Common myeloid progenitor, CD34-positive (primary cell): ENCODE data around the gene GANAB.
"Not testable (repeated sequence)": the region's sequence is repeated elsewhere in the genome, so short reads cannot be mapped to it uniquely, and the experiment has no call there.

Experiments
- CTCF ChIA-PET: fragments of 350-600 bp; sonication (Branson Sonifier 250); formaldehyde crosslinking; loops from one replicate; lab custom pipeline; 2021; ENCODE audit warnings: antibody characterized with exemption; lab: Charles Lee
- POLR2A ChIA-PET: fragments of 350-600 bp; sonication (Branson Sonifier 250); formaldehyde crosslinking; loops from one replicate; lab custom pipeline; 2021; ENCODE audit warnings: antibody characterized with exemption; lab: Charles Lee
- DNase-seq, 3 donors: peaks; one replicate each; pipeline versions ENCODE4 v3.0.0 to v3.0.0-alpha.2; 2013
- H3K27ac ChIP-seq, 2 experiments: 1 replicate in 1 of 2; 2 replicates in 1 of 2; pipeline ENCODE4 v1.7.0; 2013; ENCODE audit warnings: inconsistent platforms in 2 of 2, low read length in 2 of 2, mild to moderate bottlenecking in 2 of 2, low read depth in 1 of 2, moderate library complexity in 1 of 2; ENCODE audit not compliant: severe bottlenecking in 2 of 2, insufficient read depth in 1 of 2, poor library complexity in 1 of 2
- H3K27me3 ChIP-seq, 5 experiments: replicated peaks in 2 of 5; 1 replicate in 3 of 5; 2 replicates in 2 of 5; pipeline versions ENCODE4 v1.6.1 to v1.7.0; 2013; ENCODE audit warnings: low read length in 4 of 5, mild to moderate bottlenecking in 2 of 5, moderate library complexity in 2 of 5, inconsistent platforms in 1 of 5; ENCODE audit not compliant: insufficient read depth in 5 of 5, control insufficient read depth in 4 of 5
- H3K36me3 ChIP-seq, 4 experiments: 1 replicate in 2 of 4; 2 replicates in 2 of 4; pipeline versions ENCODE4 v1.6.1 to v1.7.0; 2013; ENCODE audit warnings: low read length in 3 of 4, control low read depth in 1 of 4, mild to moderate bottlenecking in 1 of 4; ENCODE audit not compliant: control insufficient read depth in 4 of 4, insufficient read depth in 4 of 4
- H3K4me1 ChIP-seq, 4 experiments: 1 replicate in 3 of 4; 2 replicates in 1 of 4; pipeline versions ENCODE4 v1.6.1 to v1.7.1; 2013; ENCODE audit warnings: low read length in 3 of 4, mild to moderate bottlenecking in 3 of 4, control low read depth in 1 of 4, inconsistent platforms in 1 of 4, moderate library complexity in 1 of 4; ENCODE audit not compliant: control insufficient read depth in 4 of 4, insufficient read depth in 4 of 4; ENCODE audit errors: control extremely low read depth in 1 of 4
- H3K4me3 ChIP-seq, 7 experiments: 1 replicate in 4 of 7; 2 replicates in 3 of 7; pipeline versions ENCODE4 v1.5.1 to v1.7.0; 2013; ENCODE audit warnings: mild to moderate bottlenecking in 7 of 7, low read length in 6 of 7, moderate library complexity in 6 of 7, inconsistent platforms in 2 of 7, low read depth in 2 of 7, control low read depth in 1 of 7; ENCODE audit not compliant: insufficient read depth in 4 of 7, control insufficient read depth in 1 of 7; ENCODE audit errors: extremely low read depth in 1 of 7
- H3K9me3 ChIP-seq, 5 experiments: 1 replicate in 4 of 5; 2 replicates in 1 of 5; pipeline versions ENCODE4 v1.6.1 to v1.7.1; 2013; ENCODE audit warnings: low read length in 4 of 5, mild to moderate bottlenecking in 2 of 5, inconsistent platforms in 1 of 5, low read depth in 1 of 5, moderate library complexity in 1 of 5; ENCODE audit not compliant: control insufficient read depth in 4 of 5, insufficient read depth in 2 of 5; ENCODE audit errors: control extremely low read depth in 1 of 5
- WGBS: methylation state at CpG from one replicate; pipeline ENCODE4 v1.1.5; 2013; ENCODE audit not compliant: insufficient coverage; 5-methylcytosine and 5-hydroxymethylcytosine counted together

Gene GANAB

DNA sequence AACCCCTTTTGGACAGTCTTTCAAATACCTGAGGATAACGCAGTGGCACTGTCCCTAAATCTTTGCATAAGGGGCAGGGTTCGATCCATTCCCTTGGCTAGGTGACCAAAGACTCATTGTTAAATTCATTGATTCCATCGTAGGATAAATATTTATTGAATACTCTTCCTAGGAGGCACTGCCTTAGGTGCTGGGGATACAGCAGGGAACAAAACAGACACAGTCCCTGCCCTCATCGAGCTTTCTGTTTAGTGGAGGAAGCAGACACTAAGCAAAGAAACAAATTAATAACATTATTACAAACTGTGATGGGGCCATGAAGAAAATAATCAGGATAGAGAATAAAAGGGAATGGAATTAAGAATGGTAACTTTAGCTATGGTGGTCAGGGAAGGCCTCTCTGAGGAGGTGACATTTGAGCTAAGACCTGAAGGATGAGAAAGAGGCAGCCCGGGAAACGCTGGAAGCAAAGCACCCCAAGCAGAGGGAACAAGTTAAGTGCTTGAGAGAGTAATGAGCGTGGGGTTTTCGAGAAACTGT, 25.3 kb downstream of the GANAB start:
- H3K27ac ChIP-seq: peak overlapping the region; percentile 72 to 83

GRCh38 chr11:62616957-62617356, 29.5 kb downstream of the GANAB start:
- H3K4me1 ChIP-seq: peaks cover 8 to 30% (median 24%) of the 10 kb centered on the region in 4 experiments
- peaks cover 0 to 29% (median 23%) of the 10 kb centered on the region in 4 experiments for H3K36me3 ChIP-seq
- POLR2A ChIA-PET, CTCF ChIA-PET, DNase-seq, H3K4me3 ChIP-seq, H3K27me3 ChIP-seq, H3K27ac ChIP-seq, H3K9me3 ChIP-seq: not testable (repeated sequence)
- 100% methylated on average over 5 of the region's 14 CpGs for WGBS

More for the DNA sequence above, 25.3 kb downstream of the GANAB start:
- H3K27me3 ChIP-seq: no peaks in the 10 kb centered on the region
- DNase-seq: no peak
- H3K4me3 ChIP-seq: peak overlapping the region; percentile 50 to 96 (median 78)
- 33% methylated on average over 6 of the region's 8 CpGs for WGBS
- ChIA-PET POLR2A (interaction anchor here (0.5 to 2.4 kb wide), 7 partner anchors 9 to 362 kb away, joined by 3 to 17 read pairs (median 4); partner anchors contain the start of genes C11orf98, CSKMT, GANAB and TUT1), CTCF (interaction anchor here (1.0 to 4.6 kb wide), 5 partner anchors 10 to 51 kb away, joined by 3 to 18 read pairs (median 3); partner anchors contain the start of genes LBHD1 and UQCC3)
- H3K36me3 ChIP-seq: peaks cover 5 to 30% (median 25%) of the 10 kb centered on the region in 4 experiments
- H3K9me3 ChIP-seq: no peaks in the 10 kb centered on the region
- peaks cover 8 to 35% (median 29%) of the 10 kb centered on the region in 4 experiments for H3K4me1 ChIP-seq

DNA sequence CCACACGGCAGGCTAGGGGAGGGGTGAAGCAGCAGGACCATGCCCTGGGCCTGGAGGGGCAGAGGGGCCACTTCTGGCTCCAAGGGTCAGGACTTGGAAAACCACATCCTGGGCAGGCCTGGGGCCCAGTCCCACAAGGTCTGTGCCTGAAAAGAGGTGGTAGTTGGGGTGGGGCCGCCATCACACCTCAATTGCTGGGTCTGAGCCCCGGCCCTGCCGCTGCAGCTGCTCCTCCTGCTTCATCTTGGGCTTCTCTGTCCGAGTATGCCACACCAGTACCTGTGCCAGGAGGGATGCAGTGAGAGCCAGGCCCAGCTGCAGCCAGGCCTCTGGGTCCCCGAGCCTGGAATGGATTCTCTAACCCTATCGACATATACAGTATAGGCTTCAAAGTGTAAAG, 30.9 kb downstream of the GANAB start:
- no peaks in the 10 kb centered on the region for H3K9me3 ChIP-seq
- ChIA-PET CTCF (interaction anchor here (2.2 kb wide), 1 partner anchor 24 kb away, joined by 4 read pairs; the partner anchor contains the start of gene TUT1), POLR2A (no interaction called here)
- DNase-seq: no peak
- WGBS: 100% methylated on average over 3 of the region's 7 CpGs
- no peak overlapping the region for H3K27ac ChIP-seq
- H3K27me3 ChIP-seq: no peaks in the 10 kb centered on the region
- H3K36me3 ChIP-seq: peaks cover 0 to 32% (median 23%) of the 10 kb centered on the region in 4 experiments
- peaks cover under 1 to 32% (median 27%) of the 10 kb centered on the region in 4 experiments for H3K4me1 ChIP-seq
- no peak overlapping the region for H3K4me3 ChIP-seq

- peak overlapping the region in 1 of 2 experiments; percentile 25 for H3K27ac ChIP-seq
- ChIA-PET CTCF (interaction anchor here (1.5 to 2.2 kb wide), 3 partner anchors 10 to 27 kb away, joined by 3 to 5 read pairs (median 4); partner anchors contain the start of gene TUT1), POLR2A (interaction anchor here (3.4 kb wide), 1 partner anchor 12 kb away, joined by 10 read pairs; the partner anchor contains the start of gene MTA2)
- no peak overlapping the region for H3K4me3 ChIP-seq
- H3K4me1 ChIP-seq: peaks cover 0 to 33% (median 25%) of the 10 kb centered on the region in 4 experiments
- no peaks in the 10 kb centered on the region for H3K27me3 ChIP-seq
- H3K36me3 ChIP-seq: peaks cover 0 to 44% (median 27%) of the 10 kb centered on the region in 4 experiments
- 89% methylated on average over 5 of the region's 8 CpGs for WGBS
- no peaks in the 10 kb centered on the region for H3K9me3 ChIP-seq
- DNase-seq: no peak
These were observed 32.1 kb downstream of the GANAB start for GRCh38 chr11:62614275-62614674.

DNA sequence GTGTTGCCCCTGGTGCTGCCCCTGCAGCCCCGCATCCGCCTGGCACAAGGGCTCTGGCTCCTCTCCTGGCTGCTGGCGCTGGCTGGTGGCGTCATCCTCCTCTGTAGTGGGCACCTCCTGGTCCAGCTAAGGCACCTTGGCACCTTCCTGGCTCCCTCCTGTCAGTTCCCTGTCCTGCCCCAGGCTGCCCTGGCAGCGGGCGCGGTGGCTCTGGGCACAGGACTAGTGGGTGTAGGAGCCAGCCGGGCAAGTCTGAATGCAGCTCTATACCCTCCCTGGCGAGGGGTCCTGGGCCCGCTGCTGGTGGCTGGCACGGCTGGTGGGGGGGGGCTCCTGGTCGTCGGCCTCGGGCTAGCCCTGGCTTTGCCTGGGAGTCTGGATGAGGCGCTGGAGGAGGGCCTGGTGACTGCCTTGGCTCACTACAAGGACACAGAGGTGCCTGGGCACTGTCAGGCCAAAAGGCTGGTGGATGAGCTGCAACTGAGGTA, 33.1 kb downstream of the GANAB start:
- no peak for DNase-seq
- peaks cover 0 to 40% (median 28%) of the 10 kb centered on the region in 4 experiments for H3K4me1 ChIP-seq
- ChIA-PET POLR2A (interaction anchor here (3.4 kb wide), 1 partner anchor 11 kb away, joined by 10 read pairs; the partner anchor contains the start of gene MTA2), CTCF (interaction anchor here (0.5 to 3.9 kb wide), 8 partner anchors 11 to 62 kb away, joined by 3 to 15 read pairs (median 3); no protein-coding TSS in a partner anchor)
- no peaks in the 10 kb centered on the region for H3K9me3 ChIP-seq
- peaks cover under 1 to 54% (median 32%) of the 10 kb centered on the region in 4 experiments for H3K36me3 ChIP-seq
- WGBS: 84% methylated on average over 10 of the region's 15 CpGs
- H3K27me3 ChIP-seq: no peaks in the 10 kb centered on the region
- H3K27ac ChIP-seq: no peak overlapping the region
- peak overlapping the region in 2 of 7 experiments; percentile 7 to 75 for H3K4me3 ChIP-seq

DNA sequence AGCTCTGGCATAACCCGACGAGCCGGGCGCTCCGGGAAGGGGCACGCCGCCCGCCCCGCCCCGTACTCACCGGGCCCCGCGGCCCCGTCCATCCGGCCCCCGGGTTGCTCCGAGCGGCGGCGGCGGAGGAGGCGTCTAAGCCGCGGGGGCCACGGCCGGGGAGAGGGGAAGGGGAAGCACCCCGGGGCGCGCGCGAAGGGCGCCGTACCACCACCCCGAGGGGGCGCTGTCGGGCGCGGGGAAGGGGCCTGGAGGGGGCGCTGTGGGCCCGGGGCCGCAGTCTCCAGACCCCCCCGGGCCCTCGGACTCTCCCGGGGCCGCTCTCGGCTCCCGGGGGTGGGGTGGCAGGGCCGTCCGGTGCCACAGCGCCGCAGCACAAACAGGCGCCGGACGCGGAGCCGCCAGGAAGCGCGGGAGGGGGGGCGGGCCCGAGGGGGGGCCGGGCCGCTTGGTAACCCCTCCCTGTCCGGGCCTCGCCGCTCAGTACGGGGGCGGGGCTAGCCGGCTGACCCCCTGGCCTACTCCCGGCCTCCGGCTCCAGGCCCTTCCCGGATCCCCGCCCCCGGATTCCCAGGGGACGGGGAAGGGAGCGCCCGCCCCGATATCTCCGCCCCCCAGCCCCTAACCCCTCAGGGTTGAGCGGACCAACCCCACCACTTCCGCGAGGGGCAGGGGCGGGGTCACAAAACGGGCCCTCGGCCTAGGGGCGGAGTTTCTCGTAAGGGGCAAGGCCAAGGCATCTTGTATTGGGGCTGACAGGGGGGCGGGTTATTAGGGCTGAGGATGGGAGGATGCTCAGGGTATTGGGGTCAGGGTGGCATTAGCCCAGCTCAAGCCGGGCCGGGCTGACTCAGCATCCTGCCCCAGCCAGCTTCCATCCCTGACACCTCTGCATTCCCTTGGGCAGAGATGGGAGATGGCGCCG, 33.8 kb downstream of the GANAB start, which contains the start of the genes EML3 and ROM1:
Gene EML3 (minus strand): TSS at position 410 of the 925 bp plus-strand sequence. CDS start 318 bp downstream, at position 92.
Gene ROM1 (plus strand): TSS at position 892 of the 925 bp plus-strand sequence. CDS start 25 bp downstream, at position 917.
- Histone ChIP-seq H3K4me1 (peaks cover 0 to 48% (median 34%) of the 10 kb centered on the region in 4 experiments), H3K36me3 (peaks cover 4 to 56% (median 34%) of the 10 kb centered on the region in 4 experiments), H3K27me3 (no peaks in the 10 kb centered on the region), H3K9me3 (no peaks in the 10 kb centered on the region), H3K27ac (peak within 1 kb of the TSS; percentile 46 to 87), H3K4me3 (peak within 1 kb of the TSS; percentile 52 to 94 (median 79))
- POLR2A ChIA-PET: interaction anchor here (0.7 to 3.4 kb wide), 5 partner anchors 9 to 229 kb away, joined by 3 to 10 read pairs (median 4); partner anchors contain the start of genes B3GAT3, C11orf98, CSKMT and MTA2
- DNase-seq: peak; percentile 88 to 95 (median 94)
- CTCF ChIA-PET: interaction anchor here (0.5 to 5.2 kb wide), 21 partner anchors 9 to 89 kb away, joined by 3 to 62 read pairs (median 4); partner anchors contain the start of genes B3GAT3, INTS5, LRRN4CL and MTA2
- 2% methylated on average over 78 of the region's 91 CpGs for whole genome bisulfite sequencing
